MG63 (cell line): ENCODE results near the gene KRTAP21-2. TPM values are rescaled to one million over a fixed set of nuclear protein-coding genes. Genes with fewer than 3 reads are reported as not detected.

Experiments
- DNase-seq: peaks from one replicate; pipeline ENCODE4 v3.0.0-alpha.2; 2020
- H3K27me3 ChIP-seq: fragments of 250-450 bp; sonication (Bioruptor Pico); 2 replicates; pipeline ENCODE4 v1.5.1; 2020; ENCODE audit warnings: mild to moderate bottlenecking, moderate library complexity
- H3K36me3 ChIP-seq: fragments of 250-450 bp; sonication (Bioruptor Pico); 2 replicates; pipeline ENCODE4 v1.5.1; 2020; ENCODE audit warnings: mild to moderate bottlenecking, moderate library complexity
- H3K4me3 ChIP-seq: fragments of 250-450 bp; sonication (Bioruptor Pico); 2 replicates; pipeline ENCODE4 v1.5.1; 2020; ENCODE audit warnings: mild to moderate bottlenecking, moderate library complexity
- H3K9me3 ChIP-seq: fragments of 250-450 bp; sonication (Bioruptor Pico); 2 replicates; pipeline ENCODE4 v1.5.1; 2020; ENCODE audit warnings: mild to moderate bottlenecking, moderate library complexity
- total RNA-seq: library from RNA; depleted of rRNA; stranded (reverse); fragments of >200 nt; shearing (Covaris generic); gene quantifications from 2 replicates; pipeline ENCODE4 v1.2.3, GENCODE V29; 2014; ENCODE audit warnings: low replicate concordance; rRNA removed

The KRTAP21-2 gene
- total RNA-seq, 1 experiment from 2014 or later: not detected

- no peaks in the 10 kb centered on the region for H3K9me3 ChIP-seq
- no peaks in the 10 kb centered on the region for H3K27me3 ChIP-seq
- no peaks in the 10 kb centered on the region for H3K36me3 ChIP-seq
- no peak for DNase-seq
- H3K4me3 ChIP-seq: no peak overlapping the region
These were observed 39.6 kb downstream of the KRTAP21-2 start for GRCh38 chr21:30707409-30707808.

Other genes with a start within 250 kb of the KRTAP21-2 start
- gene KRTAP19-5, start 245.1 kb downstream of the KRTAP21-2 start, total RNA-seq: not detected in 2 replicates
- gene KRTAP19-6, start 205.4 kb downstream of the KRTAP21-2 start, total RNA-seq: not detected in 2 replicates
- gene KRTAP19-7, start 185.9 kb downstream of the KRTAP21-2 start, total RNA-seq: not detected in 2 replicates
- not detected in 2 replicates for gene KRTAP22-2, start 156.9 kb downstream of the KRTAP21-2 start, total RNA-seq
- not detected in 2 replicates for gene KRTAP6-3, start 154.8 kb downstream of the KRTAP21-2 start, total RNA-seq
- gene KRTAP6-2, start 148.4 kb downstream of the KRTAP21-2 start, total RNA-seq: not detected in 2 replicates
- not detected in 2 replicates for gene KRTAP22-1, start 146.2 kb downstream of the KRTAP21-2 start, total RNA-seq
- not detected in 2 replicates for gene KRTAP6-1, start 133.3 kb downstream of the KRTAP21-2 start, total RNA-seq
- not detected in 2 replicates for gene KRTAP20-1, start 130.8 kb downstream of the KRTAP21-2 start, total RNA-seq
- not detected in 2 replicates for gene KRTAP20-4, start 126.6 kb downstream of the KRTAP21-2 start, total RNA-seq
- gene KRTAP20-2, start 112.1 kb downstream of the KRTAP21-2 start, total RNA-seq: not detected in 2 replicates
- gene KRTAP20-3, start 104.4 kb downstream of the KRTAP21-2 start, total RNA-seq: not detected in 2 replicates
- not detected in 2 replicates for gene KRTAP21-3, start 28.5 kb downstream of the KRTAP21-2 start, total RNA-seq
- gene KRTAP21-1, start 8.2 kb upstream of the KRTAP21-2 start, total RNA-seq: not detected in 2 replicates
- not detected in 2 replicates for gene KRTAP8-1, start 66.0 kb upstream of the KRTAP21-2 start, total RNA-seq
- not detected in 2 replicates for gene KRTAP7-1, start 82.5 kb upstream of the KRTAP21-2 start, total RNA-seq
- gene KRTAP11-1, start 134.3 kb upstream of the KRTAP21-2 start, total RNA-seq: not detected in 2 replicates